ENCODE measurements around the gene ITGB1. TPM values are rescaled to one million over a fixed set of nuclear protein-coding genes. Genes with fewer than 3 reads are reported as not detected.
"Not testable (repeated sequence)": the region's sequence is repeated elsewhere in the genome, so short reads cannot be mapped to it uniquely, and the experiment has no call there.

Gene ITGB1
- total RNA-seq, 1 donor from 2014 or later = 542 TPM

GRCh38 chr10:32995751-32996150, 37.7 kb upstream of the ITGB1 start:
- H3K27me3 ChIP-seq (ENCODE audit: low read depth) = no peaks in the 10 kb centered on the region
- H3K4me1 ChIP-seq = peaks cover 13% of the 10 kb centered on the region
- H3K4me3 ChIP-seq = no peak overlapping the region
- TF ChIP-seq CTCF (IDR thresholded peaks at IDR 0.05; ENCODE audit: borderline replicate concordance) = no peak
- H3K9me3 ChIP-seq (replicated peaks) = peaks cover 18% of the 10 kb centered on the region
- intact Hi-C loops (cut with micrococcal nuclease) = loop anchor here (10.0 kb wide), 1 partner anchor 91 kb away; no protein-coding TSS in a partner anchor
- peak overlapping the region; percentile 74 for H3K27ac ChIP-seq (replicated peaks)
- no peak for DNase-seq
- H3K36me3 ChIP-seq = no peaks in the 10 kb centered on the region

DNA sequence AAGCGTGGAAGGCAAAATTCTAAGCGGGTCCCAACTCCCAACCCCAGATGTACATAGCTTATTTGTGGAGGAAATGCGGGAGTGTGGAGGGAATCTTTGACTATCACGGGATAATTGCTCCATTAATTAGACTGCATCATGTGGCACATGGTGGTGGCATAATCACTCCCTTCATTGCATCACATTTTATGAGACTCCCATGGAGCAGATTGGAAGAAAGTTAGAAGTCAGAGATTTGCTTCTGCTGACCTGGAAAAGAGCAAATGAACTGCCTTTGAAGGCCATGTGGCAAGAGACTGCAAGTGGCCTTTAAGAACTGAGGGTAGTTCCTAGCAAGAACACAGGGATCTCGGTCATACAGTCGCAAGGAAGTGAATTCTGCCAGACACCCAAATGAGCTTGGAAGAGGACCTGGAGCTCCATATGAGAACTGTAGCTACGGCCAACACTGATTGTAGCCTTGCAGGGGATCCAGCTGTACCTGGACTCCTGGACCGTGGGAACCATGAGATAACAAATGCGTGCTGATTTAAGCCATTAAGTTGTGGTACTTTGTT, 37.1 kb upstream of the ITGB1 start:
- DNase-seq = no peak
- Histone ChIP-seq H3K36me3 (no peaks in the 10 kb centered on the region), H3K9me3 (replicated peaks) (peaks cover 18% of the 10 kb centered on the region), H3K4me3 (no peak overlapping the region), H3K27me3 (ENCODE audit: low read depth) (no peaks in the 10 kb centered on the region), H3K27ac (replicated peaks) (peak overlapping the region; percentile 74), H3K4me1 (peaks cover 13% of the 10 kb centered on the region)
- intact Hi-C loops (cut with micrococcal nuclease) = loop anchor here (10.0 kb wide), 1 partner anchor 90 kb away; no protein-coding TSS in a partner anchor
- no peak for TF ChIP-seq CTCF (IDR thresholded peaks at IDR 0.05; ENCODE audit: borderline replicate concordance)

DNA sequence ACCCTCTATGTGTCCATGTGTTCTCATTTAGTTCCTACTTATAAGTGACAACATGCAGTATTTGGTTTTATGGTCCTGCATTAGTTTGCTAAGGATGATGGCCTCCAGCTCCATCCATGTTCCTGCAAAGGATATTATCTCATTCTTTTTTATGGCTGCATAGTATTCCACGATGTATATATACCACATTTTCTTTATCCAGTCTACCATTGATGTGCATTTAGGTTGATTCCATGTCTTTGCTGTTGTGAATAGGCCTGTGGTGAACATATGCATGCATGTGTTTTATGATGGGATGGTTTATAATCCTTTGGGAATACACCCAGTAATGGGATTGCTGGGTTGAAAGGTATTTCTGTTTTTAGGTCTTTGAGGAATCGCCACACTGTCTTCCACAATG, 36.6 kb upstream of the ITGB1 start:
- not testable (repeated sequence) for H3K36me3 ChIP-seq; DNase-seq; H3K27me3 ChIP-seq (ENCODE audit: low read depth); H3K4me3 ChIP-seq
- intact Hi-C loops (cut with micrococcal nuclease) = loop anchor here (10.0 kb wide), 1 partner anchor 90 kb away; no protein-coding TSS in a partner anchor
- peaks cover 13% of the 10 kb centered on the region for H3K4me1 ChIP-seq
- peaks cover 14% of the 10 kb centered on the region for H3K9me3 ChIP-seq (replicated peaks)
- H3K27ac ChIP-seq (replicated peaks) = peak overlapping the region; percentile 74

DNA sequence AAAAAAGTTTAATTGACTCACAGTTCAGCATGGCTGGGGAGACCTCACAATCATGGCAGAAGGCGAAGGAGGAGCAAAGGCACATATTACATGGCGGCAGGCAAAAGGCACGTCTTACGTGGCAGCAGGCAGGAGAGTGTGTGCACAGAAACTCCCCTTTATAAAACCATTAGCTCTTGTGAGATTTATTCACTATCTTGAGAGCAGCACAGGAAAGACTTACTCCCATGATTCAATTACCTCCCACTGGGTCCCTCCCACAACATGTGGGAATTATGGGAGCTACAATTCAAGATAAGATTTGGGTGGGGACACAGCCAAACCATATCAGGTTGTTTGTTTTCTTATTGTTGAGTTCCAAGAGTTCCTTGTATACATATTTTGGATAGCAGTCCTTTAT, 34.3 kb upstream of the ITGB1 start:
- not testable (repeated sequence) for H3K36me3 ChIP-seq; H3K9me3 ChIP-seq (replicated peaks); H3K27me3 ChIP-seq (ENCODE audit: low read depth); DNase-seq; H3K4me3 ChIP-seq
- intact Hi-C loops (cut with micrococcal nuclease) = loop anchor here (10.0 kb wide), 1 partner anchor 88 kb away; no protein-coding TSS in a partner anchor
- Histone ChIP-seq H3K27ac (replicated peaks) (peak overlapping the region; percentile 9), H3K4me1 (peaks cover 13% of the 10 kb centered on the region)

DNA sequence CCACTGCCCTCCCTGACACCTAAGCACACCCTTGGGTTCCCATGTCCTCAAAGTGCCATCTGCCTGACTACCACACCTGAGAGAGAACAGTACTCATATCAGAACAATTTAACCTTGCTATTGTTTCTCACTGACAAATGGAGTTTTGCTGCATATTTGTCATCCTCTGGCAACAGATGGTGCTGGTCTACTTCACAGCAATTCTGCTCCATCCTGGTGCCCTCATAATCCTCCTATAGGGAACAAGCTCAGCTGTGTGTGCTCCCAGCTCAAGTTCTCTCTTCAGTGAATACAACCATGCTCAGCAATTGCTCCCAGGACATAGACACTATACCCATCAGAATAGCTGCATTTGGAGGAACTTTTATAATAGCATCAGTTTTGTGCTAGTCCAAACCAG, 32.8 kb upstream of the ITGB1 start:
- H3K36me3 ChIP-seq = no peaks in the 10 kb centered on the region
- no peak for TF ChIP-seq CTCF (IDR thresholded peaks at IDR 0.05; ENCODE audit: borderline replicate concordance)
- no peak overlapping the region for H3K27ac ChIP-seq (replicated peaks)
- no peaks in the 10 kb centered on the region for H3K27me3 ChIP-seq (ENCODE audit: low read depth)
- peaks cover 4% of the 10 kb centered on the region for H3K9me3 ChIP-seq (replicated peaks)
- H3K4me1 ChIP-seq = peaks cover 12% of the 10 kb centered on the region
- intact Hi-C loops (cut with micrococcal nuclease) = loop anchor here (10.0 kb wide), 1 partner anchor 86 kb away; no protein-coding TSS in a partner anchor
- no peak overlapping the region for H3K4me3 ChIP-seq
- DNase-seq = no peak

DNA sequence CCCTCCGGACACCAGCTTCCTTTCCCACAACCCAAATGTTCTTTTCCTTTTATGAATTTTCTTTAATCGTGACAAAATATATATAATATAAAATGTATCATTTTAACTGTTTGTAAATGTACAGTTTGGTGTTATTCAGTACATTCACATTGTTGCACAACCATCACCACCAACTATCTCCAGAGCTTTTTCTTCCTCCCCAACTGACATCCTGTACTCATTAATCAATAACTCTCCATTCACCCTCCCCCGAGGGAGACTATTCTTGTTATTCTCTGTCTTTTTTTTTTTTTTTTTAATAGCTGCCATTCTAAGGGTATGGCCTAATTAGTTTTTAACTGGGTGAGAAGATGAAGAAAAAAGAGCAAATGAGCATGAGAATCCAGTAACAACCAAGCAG, 30.6 kb upstream of the ITGB1 start:
- DNase-seq = no peak
- H3K4me3 ChIP-seq = no peak overlapping the region
- no peaks in the 10 kb centered on the region for H3K36me3 ChIP-seq
- H3K27ac ChIP-seq (replicated peaks) = no peak overlapping the region
- no peaks in the 10 kb centered on the region for H3K9me3 ChIP-seq (replicated peaks)
- peaks cover 11% of the 10 kb centered on the region for H3K4me1 ChIP-seq
- no peaks in the 10 kb centered on the region for H3K27me3 ChIP-seq (ENCODE audit: low read depth)
- intact Hi-C loops (cut with micrococcal nuclease) = no loop called here
- TF ChIP-seq CTCF (IDR thresholded peaks at IDR 0.05; ENCODE audit: borderline replicate concordance) = no peak

All from left ventricle myocardium inferior (tissue), 1 donor.